Activated CD8-positive, alpha-beta memory T cell treated with anti-CD3 and anti-CD28 coated beads, Interleukin-2, amount 50 U/mL, for 1 hour (primary cell): ENCODE data around the gene DCHS1.

ENCODE experiments used
- DNase-seq: peaks from one replicate; pipeline ENCODE4 v3.0.0-alpha.2; 2020; ENCODE audit errors: extremely low read depth

The DCHS1 gene

DNA sequence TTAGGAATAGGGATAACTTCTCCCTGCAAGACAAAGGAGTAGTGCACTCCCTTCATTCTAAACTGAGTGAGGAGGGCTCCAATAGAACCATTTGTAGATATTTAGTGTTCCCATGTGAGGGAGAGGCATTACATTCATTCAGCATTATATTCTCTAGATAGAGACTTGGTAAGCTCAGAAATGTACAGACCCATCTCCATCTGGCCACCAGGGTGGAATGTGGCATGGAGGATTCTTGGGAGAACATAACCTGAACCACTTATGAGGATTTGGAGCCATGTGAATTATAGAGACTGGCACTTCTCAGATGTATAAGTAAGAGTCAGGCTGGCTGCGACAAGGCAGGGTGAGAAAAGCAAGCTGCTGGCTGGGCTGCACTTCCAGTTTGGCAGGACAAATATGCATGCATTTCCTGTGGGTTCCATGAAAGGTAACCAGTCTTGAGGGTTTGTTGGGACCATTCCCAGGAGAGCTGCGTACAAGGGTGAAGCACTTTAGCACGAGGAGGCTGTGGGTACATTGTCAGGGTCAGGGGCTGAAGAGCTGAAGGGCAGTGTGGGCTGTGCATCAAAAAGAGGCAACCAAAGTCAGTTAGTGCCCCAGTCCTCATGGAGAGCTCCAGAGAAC, 61.4 kb downstream of the DCHS1 start:
- DNase-seq: no peak

DNA sequence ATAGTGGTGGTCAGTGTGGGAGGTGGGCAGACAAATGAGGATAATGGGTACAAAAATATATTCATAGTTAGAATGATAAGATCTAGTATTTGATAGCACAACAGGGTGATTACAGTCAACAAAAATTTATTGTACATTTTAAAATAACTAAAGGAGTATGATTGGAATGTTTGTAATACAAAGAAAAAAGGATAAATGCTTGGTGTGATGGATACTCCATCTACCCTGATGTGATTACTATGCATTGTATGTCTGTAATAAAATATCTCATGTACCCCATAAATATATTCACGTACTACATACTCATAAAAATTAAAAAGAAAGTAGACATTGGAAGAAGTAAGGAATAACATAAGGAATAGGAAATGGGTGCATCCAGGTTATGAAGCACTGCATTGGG, 67.6 kb downstream of the DCHS1 start:
- no peak for DNase-seq

DNA sequence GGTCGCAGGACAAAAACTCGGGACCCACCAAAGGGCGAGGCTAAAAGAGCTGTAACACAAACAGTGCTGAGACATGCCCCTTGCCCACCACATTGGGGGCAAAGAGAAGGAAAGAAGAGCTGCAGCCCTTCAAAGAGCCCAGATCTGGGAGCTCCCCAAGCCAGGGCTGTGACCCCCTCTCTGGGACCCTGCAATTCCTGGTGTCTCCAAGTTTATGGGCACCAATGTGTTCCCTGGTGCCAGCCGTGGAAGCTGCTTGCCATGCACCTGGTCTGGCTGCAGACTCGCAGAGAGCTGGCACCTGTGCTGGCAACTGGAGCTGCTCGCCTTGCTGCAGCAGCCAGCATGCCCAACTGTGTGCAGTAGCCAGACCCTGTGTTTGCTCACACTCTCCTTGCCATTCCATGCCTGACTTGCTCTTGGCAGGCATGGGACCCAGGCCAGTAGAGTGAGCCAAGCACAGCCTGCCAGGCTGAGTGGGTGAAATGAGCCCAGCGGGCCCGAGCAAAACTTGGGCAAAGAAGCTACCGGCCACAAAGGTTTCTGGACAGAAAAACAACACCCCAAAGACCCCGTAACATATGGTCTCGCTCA, 68.2 kb downstream of the DCHS1 start:
- no peak for DNase-seq

DNA sequence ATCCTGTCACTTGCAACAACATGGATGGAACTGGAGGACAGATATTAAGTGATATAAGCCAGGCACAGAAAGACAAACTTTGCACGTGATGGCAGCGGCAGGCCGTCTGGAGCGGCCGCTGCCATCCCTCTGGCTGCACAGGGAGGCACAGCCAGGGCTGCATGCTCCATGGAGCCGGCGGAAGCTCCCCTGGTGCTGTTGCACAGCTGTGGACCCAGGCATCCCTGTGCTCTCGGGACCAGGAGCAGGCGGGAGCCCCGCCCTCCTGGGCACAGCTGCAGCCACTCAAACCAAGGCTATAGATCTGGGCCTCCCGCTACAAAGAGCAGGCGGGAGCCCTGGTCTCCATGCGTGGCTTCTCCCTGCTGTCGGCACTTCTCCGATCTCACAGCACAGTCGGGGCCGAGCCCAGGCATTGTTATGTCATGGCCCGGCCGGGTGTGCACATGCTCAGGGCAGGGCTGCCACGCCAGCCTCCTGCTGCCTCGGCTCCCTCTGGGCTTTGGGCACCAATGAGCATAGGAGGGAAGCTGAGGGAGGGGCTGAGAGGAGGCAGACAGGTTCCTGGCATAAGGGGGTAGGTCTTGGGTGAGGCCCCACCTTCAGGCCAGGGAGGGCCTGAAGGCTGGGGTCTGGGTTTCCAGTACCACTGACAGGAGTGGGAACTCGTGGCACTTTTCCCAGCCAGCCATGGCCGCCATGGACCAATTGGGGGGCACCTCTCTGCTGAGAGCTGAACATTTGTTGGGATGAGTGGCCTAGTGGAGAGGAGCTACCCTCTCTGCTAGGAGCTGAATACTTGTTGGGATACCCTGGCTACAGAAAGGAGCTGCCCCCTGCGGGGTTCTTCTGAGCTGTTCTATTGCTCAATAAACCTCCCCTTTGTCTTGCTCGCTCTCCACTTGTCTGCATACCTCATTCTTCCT, 68.9 kb downstream of the DCHS1 start:
- DNase-seq: no peak

DNA sequence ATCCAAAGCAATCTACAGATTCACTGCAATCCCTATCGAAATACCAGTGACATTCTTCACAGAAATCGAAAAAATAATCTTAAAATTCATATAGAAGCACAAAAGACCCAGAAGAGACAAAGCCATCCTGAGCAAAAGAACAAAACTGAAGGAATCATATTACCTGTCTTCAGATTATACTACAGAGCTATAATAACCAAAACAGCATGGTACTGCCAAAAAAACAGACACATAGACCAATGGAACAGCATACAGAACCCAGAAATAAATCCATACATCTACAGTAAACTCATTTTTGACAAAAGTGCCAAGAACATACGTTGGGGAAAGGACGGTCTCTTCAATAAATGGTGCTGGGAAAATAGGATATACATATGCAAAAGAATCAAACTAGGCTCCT, 71.1 kb downstream of the DCHS1 start:
- no peak for DNase-seq

DNA sequence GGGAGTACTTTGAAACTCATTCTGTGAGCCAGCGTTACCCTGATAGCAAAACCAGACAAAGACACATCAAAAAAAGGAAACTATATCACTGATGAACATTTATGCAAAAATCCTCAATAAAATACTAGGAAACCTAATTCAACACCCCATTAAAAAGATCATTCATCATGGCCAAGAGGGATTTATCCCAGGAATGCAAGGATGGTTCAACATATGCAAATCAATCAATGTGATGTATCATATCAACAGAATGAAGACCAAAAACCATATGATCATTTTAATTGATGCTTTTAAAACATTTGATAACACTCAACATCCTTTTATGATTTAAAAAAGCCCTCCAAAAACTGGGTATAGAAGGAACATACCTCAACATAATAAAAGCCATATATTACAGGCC, 72.0 kb downstream of the DCHS1 start:
- no peak for DNase-seq

DNA sequence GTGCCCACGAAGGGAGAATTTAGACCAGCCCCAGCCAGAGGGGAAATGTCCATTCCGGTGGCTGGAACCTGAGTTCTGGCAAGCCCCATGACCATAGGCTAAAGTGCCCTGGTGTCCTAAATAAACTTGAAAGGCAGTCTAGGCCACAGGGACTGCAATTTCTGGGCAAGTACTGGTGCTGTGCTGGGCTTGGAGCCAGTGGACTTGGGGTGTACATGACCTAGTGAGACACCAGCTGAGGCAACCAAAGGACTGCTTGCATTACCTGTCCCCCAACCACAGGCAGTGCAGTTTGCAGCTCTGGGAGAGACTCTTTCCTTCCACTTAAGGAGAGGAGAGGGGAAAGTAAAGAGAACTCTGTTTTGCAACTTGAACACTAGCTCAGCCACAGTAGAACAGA, 75.9 kb downstream of the DCHS1 start:
- no peak for DNase-seq

DNA sequence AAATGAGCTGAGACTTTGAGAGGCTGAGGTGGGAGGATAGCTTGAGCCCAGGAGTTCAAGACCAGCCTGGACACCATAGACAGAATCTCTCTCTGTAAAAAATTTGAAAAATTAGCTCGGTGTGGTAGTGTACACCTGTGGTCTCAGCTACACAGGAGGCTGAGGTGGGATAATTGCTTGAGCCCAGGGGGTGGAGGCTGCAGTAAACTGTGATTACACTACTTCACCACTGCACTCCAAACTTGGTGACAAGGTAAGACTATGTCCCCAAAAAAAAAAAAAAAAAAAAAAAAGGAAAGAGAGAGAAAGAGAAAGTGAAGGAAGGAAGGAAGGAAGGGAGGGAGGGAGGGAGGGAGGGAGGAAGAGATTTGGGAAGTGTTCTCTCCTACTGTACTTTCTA, 77.5 kb downstream of the DCHS1 start:
- no peak for DNase-seq

DNA sequence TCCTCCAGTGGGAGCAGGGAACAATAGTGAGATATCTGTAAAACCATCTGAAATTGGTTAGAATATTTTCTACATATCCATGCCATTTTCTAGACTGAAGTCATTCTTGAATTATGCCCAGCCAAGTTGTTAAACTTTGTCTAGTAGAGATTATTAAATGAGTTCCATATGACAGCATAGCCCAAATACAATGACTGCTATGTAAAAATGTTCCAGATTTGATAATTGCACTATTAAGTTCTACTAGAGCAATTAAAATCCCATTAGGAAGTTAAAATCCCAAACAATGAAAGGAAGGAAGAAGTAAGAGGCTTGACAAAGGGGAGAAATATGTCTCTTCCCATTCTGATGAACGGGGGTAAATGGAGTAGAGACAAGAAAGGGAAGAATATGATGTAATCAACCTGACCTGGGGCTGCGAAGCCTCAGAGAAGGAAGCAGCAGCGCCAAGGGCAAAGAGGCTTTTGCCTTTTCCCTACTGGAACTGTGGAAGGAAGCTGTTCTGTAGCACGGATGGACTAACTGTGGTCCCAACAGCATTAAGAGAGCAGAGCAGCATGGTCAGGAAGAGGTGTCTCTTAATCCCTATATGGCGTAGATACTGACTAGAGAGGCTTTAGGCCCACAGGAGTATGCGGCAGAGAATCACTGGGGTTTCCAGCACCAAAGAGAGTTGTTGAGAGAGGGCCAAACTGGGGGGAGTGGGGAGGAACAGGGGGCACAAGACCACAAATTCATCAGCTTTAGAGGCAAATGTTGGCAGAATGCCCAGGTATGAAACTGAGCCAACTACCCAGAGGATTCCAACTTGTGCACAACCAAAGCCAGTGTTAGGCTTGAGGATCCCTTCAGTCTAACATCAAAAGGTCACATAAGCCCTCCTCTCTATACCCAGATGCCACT, 78.9 kb downstream of the DCHS1 start:
- DNase-seq: no peak

DNA sequence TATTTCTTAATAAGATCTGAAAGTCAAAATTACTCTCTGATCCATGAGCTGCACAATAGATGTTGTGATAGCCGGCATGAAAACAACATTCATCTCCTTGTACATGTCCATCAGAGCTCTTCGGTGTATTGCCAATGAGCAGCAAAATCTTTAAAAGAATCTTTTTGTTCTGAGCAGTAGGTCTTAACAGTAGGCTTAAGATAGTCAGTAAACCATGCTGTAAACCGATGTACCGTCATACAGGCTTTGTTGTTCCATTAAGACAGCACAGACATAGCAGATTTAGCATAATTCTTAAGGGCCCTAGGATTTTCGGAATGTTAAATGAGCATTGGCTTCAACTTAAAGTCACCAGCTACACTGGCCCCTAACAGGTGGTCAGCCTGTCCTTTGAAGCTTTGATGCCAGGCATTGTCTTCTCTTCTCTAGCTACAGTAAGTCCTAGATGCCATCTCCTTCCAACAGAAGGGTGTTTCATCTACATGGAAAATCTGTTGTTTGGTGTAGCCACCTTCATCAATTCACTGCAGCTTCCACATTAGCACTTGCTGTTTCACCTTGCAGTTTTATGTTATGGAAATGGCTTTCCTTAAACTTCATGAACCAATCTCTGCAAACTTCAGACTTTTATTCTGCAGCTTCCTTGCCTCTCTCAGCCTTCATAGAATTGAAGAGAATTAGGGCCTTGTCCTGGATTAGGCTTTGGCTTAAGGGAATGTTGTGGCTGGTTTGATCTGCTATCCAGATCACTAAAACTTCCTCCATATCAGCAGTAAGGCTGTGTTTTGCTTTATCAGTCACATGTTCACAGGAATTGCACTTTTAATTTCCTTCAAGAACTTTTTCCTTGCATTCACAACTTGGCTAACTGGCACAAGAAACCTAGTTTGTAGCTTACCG, 80.5 kb downstream of the DCHS1 start:
- no peak for DNase-seq

DNA sequence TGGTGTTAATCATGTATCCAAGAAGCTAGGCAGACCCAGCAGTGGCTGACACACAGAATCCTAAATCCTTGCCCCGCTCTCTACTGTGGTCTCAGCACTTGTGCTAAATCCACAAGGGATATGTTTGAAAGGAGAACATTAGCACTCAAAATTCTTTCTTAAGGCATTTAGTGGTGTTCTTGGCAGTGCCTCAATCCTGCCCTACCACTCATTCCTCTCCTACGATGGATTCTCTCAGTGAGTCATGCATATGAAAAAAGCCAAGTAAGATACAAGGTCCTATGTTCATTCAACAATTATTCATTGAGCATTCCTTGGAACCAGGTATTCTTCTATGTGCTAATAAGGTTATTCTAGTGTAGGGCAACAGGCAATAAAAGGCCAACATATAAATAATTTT, 83.4 kb downstream of the DCHS1 start:
- DNase-seq: no peak

DNA sequence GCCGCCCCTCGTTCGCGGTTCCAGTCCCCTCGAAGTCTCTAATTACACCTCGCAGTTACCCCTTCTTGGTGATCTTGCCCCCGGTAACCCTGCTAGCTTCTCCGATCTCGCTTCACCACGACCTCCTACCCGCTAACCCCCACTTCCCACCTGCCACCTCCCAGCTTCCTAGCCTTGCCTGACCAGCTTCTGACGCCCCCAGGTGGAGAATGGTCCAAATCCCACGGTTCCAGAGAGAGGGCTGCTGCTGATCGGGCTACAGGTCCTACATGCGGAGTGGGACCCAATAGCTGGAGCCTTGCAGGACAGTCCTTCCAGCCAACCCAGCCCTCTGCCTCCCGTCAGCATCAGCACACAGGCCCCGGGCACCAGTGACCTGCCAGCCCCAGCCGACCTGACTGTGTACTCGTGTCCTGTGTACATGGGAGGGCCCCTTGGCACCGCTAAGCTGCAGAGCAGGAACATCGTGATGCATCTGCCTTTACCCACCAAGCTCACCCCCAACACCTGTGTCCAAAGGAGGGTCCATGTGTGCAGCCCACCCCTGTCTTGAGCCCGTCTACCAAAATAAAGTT, 84.1 kb downstream of the DCHS1 start:
- no peak for DNase-seq
